GM23338 (cell line): ENCODE measurements around the gene TENM3. TPM values are rescaled to one million over a fixed set of nuclear protein-coding genes. Genes with fewer than 3 reads are reported as not detected.

Source experiments
- ATAC-seq: fragments of 200-7000 bp; cut with Tn5 transposase; 3 replicates; pipeline ENCODE4 v1.9.1; 2020
- DNase-seq: peaks from one replicate; pipeline ENCODE4 v3.0.0-alpha.2; 2015; ENCODE audit warnings: low spot score
- H2AFZ ChIP-seq: fragments of 200-600 bp; sonication (generic); 2 replicates; pipeline ENCODE4 v1.8.0; 2016; ENCODE audit warnings: antibody characterized with exemption, mild to moderate bottlenecking, moderate library complexity
- H3F3A ChIP-seq: fragments of 200-600 bp; sonication (generic); replicated peaks from 2 replicates; pipeline ENCODE4 v1.8.0; 2017; ENCODE audit warnings: antibody characterized with exemption, mixed run types, low read depth
- H3K27ac ChIP-seq: fragments of 200-600 bp; sonication (generic); 2 replicates; pipeline ENCODE4 v1.6.1; 2016; ENCODE audit warnings: low read depth
- H3K27me3 ChIP-seq: fragments of 200-600 bp; sonication (generic); 2 replicates; pipeline ENCODE4 v1.8.0; 2016; ENCODE audit warnings: mild to moderate bottlenecking, mixed run types, moderate library complexity; ENCODE audit not compliant: insufficient read depth
- H3K36me3 ChIP-seq: fragments of 200-600 bp; sonication (generic); 2 replicates; pipeline ENCODE4 v1.8.0; 2016; ENCODE audit warnings: mild to moderate bottlenecking; ENCODE audit not compliant: insufficient read depth
- H3K4me1 ChIP-seq: fragments of 200-600 bp; sonication (generic); 2 replicates; pipeline ENCODE4 v1.8.0; 2016; ENCODE audit warnings: mild to moderate bottlenecking, moderate library complexity; ENCODE audit not compliant: insufficient read depth
- H3K4me2 ChIP-seq: fragments of 200-600 bp; sonication (generic); 2 replicates; pipeline ENCODE4 v1.7.1; 2017; ENCODE audit warnings: mixed run types
- H3K4me3 ChIP-seq: fragments of 200-600 bp; sonication (generic); 2 replicates; pipeline ENCODE4 v1.6.1; 2016; ENCODE audit warnings: mixed run types
- H3K79me2 ChIP-seq: fragments of 200-600 bp; sonication (generic); replicated peaks from 2 replicates; pipeline ENCODE4 v1.8.0; 2017; ENCODE audit warnings: mild to moderate bottlenecking; ENCODE audit not compliant: insufficient read depth
- H3K9me2 ChIP-seq: fragments of 200-600 bp; sonication (generic); 2 replicates; pipeline ENCODE4 v1.8.0; 2017; ENCODE audit not compliant: insufficient read depth
- H4K20me1 ChIP-seq: fragments of 200-600 bp; sonication (generic); replicated peaks from 2 replicates; pipeline ENCODE4 v1.8.0; 2017; ENCODE audit warnings: mild to moderate bottlenecking; ENCODE audit not compliant: insufficient read depth
- H3K27ac Mint-ChIP-seq: 2 replicates; pipeline ENCODE4 v1.8.0; 2020; ENCODE audit warnings: inconsistent platforms, mild to moderate bottlenecking, moderate library complexity, mixed read lengths
- H3K27me3 Mint-ChIP-seq: 3 replicates; pipeline ENCODE4 v1.8.0; 2022; ENCODE audit warnings: low read depth, mild to moderate bottlenecking, moderate library complexity, mixed read lengths, inconsistent platforms; ENCODE audit not compliant: insufficient read depth, poor library complexity
- H3K36me3 Mint-ChIP-seq: 3 replicates; pipeline ENCODE4 v1.8.0; 2021; ENCODE audit warnings: low read depth, mild to moderate bottlenecking, inconsistent platforms, moderate library complexity, mixed read lengths
- H3K4me1 Mint-ChIP-seq: 3 replicates; pipeline ENCODE4 v1.8.0; 2020; ENCODE audit warnings: mild to moderate bottlenecking, inconsistent platforms, mixed read lengths
- H3K4me3 Mint-ChIP-seq: 3 replicates; pipeline ENCODE4 v1.8.0; 2021; ENCODE audit warnings: moderate library complexity, mild to moderate bottlenecking, inconsistent platforms, mixed read lengths
- H3K9me3 Mint-ChIP-seq: 3 replicates; pipeline ENCODE4 v1.8.0; 2020; ENCODE audit warnings: moderate library complexity, mild to moderate bottlenecking, inconsistent platforms, mixed read lengths
- CREB1 ChIP-seq: fragments of 250-450 bp; sonication (Bioruptor Pico); IDR thresholded peaks from 2 replicates; pipeline ENCODE4 v1.5.0; 2020; ENCODE audit warnings: low read depth, mild to moderate bottlenecking, moderate library complexity
- EZH2phosphoT487 ChIP-seq: fragments of 200-600 bp; sonication (generic); IDR thresholded peaks from one replicate; pipeline ENCODE4 v1.8.1; 2018; ENCODE audit warnings: antibody characterized with exemption; ENCODE audit not compliant: unreplicated experiment
- JUNB ChIP-seq: IDR thresholded peaks from one replicate; pipeline ENCODE4 v1.6.1; 2016; ENCODE audit warnings: antibody characterized with exemption; ENCODE audit not compliant: unreplicated experiment
- NANOG ChIP-seq: IDR thresholded peaks from 2 replicates; pipeline ENCODE4 v1.6.1; 2016; ENCODE audit warnings: antibody characterized with exemption, borderline replicate concordance
- POLR2AphosphoS5 ChIP-seq: IDR thresholded peaks from 2 replicates; pipeline ENCODE4 v1.6.1; 2016; ENCODE audit warnings: antibody characterized with exemption, low read depth
- STAT1 ChIP-seq: IDR thresholded peaks from one replicate; pipeline ENCODE4 v1.6.1; 2016; ENCODE audit warnings: antibody characterized with exemption; ENCODE audit not compliant: unreplicated experiment
- ZNF331 ChIP-seq: fragments of 250-450 bp; sonication (Bioruptor Pico); IDR thresholded peaks from 2 replicates; pipeline ENCODE4 v1.5.0; 2020; ENCODE audit warnings: low read depth, mild to moderate bottlenecking, moderate library complexity
- polyA plus RNA-seq: library from polyadenylated mRNA; unstranded; fragments of >200 nt; fragmentation: Nextera tagmentation; extraction: Ambion mirVana; gene quantifications from 2 replicates; pipeline ENCODE4 v1.2.1, GENCODE V29; 2016
- total RNA-seq: library from RNA; depleted of rRNA; stranded (reverse); fragments of >200 nt; shearing (Covaris generic); gene quantifications from 2 replicates; pipeline ENCODE4 v1.2.3, GENCODE V29; 2014
- TF ChIP-seq, protein P1 (sequence below), 2 experiments: fragments of 200-600 bp in 1 of 2; sonication (generic) in 1 of 2; conservative IDR thresholded peaks; 2 replicates each; pipeline versions ENCODE4 v1.5.1 to v1.6.1; 2016 to 2017; ENCODE audit warnings: antibody characterized with exemption in 2 of 2, low read depth in 2 of 2, mild to moderate bottlenecking in 2 of 2, moderate library complexity in 1 of 2
- TF ChIP-seq, protein P2 (sequence below): IDR thresholded peaks from one replicate; pipeline ENCODE4 v1.6.1; 2018; ENCODE audit warnings: antibody characterized with exemption; ENCODE audit not compliant: unreplicated experiment
- TF ChIP-seq, protein P3 (sequence below): fragments of 250-450 bp; sonication (Bioruptor Pico); IDR thresholded peaks from 2 replicates; pipeline ENCODE4 v1.5.0; 2020; ENCODE audit warnings: mild to moderate bottlenecking, moderate library complexity

TENM3 gene
- total and polyA plus RNA-seq, 2 experiments from 2014 or later, result 22.2 to 128 TPM

DNA sequence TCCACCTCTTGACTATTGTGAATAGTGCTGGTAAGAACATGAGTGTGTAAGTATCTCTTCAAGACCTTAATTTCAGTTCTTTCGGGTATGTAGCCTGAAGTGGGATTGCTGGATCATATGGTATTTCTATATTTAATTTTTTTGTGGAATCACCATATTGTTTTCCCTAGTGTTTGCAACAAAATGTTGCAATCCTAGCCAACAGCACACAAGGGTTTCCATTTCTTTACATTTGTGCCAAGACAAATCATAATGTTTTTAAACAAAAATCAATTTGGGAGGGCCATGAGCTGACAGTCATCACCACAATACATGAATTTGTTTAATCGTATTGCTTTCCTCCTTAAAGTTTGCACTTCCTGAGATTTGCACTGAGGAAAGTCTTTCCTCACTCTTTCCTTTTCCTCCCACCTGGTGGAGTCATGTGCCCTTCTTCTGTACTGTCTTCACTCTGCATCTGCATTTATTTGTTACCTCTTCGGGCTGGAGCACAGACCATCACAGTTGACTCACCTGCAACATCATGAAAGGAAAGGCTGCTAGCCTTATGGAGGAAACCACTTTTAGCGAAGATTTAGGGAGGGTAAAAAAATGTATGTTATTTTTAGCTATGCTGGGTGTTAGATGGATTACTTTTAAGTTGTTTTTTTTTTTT lies 404.6 kb downstream of the TENM3 start:
- Mint-ChIP-seq H3K27ac (no peak overlapping the region), H3K4me1 (no peaks in the 10 kb centered on the region; the same call in 2 of the 3 replicates), H3K36me3 (peaks cover 13% of the 10 kb centered on the region), H3K9me3 (peaks cover 4% of the 10 kb centered on the region), H3K4me3 (no peak overlapping the region), H3K27me3 (no peaks in the 10 kb centered on the region)
- peak; percentile 19 for DNase-seq
- Histone ChIP-seq H3K4me1 (no peaks in the 10 kb centered on the region), H3K27ac (no peak overlapping the region), H3K9me2 (no peaks in the 10 kb centered on the region), H3F3A (no peaks in the 10 kb centered on the region), H2AFZ (no peak overlapping the region), H3K27me3 (no peaks in the 10 kb centered on the region), H3K4me2 (no peak overlapping the region), H3K36me3 (no peaks in the 10 kb centered on the region), H4K20me1 (no peaks in the 10 kb centered on the region), H3K4me3 (no peak overlapping the region), H3K79me2 (no peaks in the 10 kb centered on the region)
- ATAC-seq, result peak; percentile 59
- no peak for TF ChIP-seq STAT1
- TF ChIP-seq, protein P1, sequence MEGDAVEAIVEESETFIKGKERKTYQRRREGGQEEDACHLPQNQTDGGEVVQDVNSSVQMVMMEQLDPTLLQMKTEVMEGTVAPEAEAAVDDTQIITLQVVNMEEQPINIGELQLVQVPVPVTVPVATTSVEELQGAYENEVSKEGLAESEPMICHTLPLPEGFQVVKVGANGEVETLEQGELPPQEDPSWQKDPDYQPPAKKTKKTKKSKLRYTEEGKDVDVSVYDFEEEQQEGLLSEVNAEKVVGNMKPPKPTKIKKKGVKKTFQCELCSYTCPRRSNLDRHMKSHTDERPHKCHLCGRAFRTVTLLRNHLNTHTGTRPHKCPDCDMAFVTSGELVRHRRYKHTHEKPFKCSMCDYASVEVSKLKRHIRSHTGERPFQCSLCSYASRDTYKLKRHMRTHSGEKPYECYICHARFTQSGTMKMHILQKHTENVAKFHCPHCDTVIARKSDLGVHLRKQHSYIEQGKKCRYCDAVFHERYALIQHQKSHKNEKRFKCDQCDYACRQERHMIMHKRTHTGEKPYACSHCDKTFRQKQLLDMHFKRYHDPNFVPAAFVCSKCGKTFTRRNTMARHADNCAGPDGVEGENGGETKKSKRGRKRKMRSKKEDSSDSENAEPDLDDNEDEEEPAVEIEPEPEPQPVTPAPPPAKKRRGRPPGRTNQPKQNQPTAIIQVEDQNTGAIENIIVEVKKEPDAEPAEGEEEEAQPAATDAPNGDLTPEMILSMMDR (conservative IDR thresholded peaks at IDR 0.05; ENCODE audit: low read depth in 2 of 2), result peak in 1 of 2 experiments; percentile 28; a peak in 2 of 4 replicates

DNA sequence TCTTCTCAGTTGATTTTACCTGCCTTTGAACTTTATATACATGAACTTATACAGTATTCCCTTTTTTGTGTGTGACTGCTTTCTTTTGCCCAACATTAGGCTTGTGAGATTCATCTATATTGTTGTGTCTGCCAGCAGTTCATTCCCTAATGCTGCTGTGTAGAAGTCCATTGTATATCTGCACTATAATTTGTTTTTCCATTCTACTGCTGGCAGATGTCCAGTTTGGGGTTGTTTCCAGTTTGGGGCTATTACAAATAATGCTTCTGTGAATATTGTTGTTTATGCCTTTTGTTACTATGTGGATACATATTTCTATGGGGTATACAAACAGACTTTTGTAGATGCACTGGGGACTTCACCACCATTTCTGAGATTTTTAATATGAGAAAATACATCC lies 405.6 kb downstream of the TENM3 start:
- no peak for ATAC-seq
- TF ChIP-seq ZNF331, result no peak
- no peak for TF ChIP-seq EZH2phosphoT487
- TF ChIP-seq JUNB, result no peak
- no peak for TF ChIP-seq CREB1 (CRISPR knock-in tag)
- TF ChIP-seq, protein P2, sequence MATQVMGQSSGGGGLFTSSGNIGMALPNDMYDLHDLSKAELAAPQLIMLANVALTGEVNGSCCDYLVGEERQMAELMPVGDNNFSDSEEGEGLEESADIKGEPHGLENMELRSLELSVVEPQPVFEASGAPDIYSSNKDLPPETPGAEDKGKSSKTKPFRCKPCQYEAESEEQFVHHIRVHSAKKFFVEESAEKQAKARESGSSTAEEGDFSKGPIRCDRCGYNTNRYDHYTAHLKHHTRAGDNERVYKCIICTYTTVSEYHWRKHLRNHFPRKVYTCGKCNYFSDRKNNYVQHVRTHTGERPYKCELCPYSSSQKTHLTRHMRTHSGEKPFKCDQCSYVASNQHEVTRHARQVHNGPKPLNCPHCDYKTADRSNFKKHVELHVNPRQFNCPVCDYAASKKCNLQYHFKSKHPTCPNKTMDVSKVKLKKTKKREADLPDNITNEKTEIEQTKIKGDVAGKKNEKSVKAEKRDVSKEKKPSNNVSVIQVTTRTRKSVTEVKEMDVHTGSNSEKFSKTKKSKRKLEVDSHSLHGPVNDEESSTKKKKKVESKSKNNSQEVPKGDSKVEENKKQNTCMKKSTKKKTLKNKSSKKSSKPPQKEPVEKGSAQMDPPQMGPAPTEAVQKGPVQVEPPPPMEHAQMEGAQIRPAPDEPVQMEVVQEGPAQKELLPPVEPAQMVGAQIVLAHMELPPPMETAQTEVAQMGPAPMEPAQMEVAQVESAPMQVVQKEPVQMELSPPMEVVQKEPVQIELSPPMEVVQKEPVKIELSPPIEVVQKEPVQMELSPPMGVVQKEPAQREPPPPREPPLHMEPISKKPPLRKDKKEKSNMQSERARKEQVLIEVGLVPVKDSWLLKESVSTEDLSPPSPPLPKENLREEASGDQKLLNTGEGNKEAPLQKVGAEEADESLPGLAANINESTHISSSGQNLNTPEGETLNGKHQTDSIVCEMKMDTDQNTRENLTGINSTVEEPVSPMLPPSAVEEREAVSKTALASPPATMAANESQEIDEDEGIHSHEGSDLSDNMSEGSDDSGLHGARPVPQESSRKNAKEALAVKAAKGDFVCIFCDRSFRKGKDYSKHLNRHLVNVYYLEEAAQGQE, result no peak
- no peak for TF ChIP-seq POLR2AphosphoS5
- TF ChIP-seq, protein P3, sequence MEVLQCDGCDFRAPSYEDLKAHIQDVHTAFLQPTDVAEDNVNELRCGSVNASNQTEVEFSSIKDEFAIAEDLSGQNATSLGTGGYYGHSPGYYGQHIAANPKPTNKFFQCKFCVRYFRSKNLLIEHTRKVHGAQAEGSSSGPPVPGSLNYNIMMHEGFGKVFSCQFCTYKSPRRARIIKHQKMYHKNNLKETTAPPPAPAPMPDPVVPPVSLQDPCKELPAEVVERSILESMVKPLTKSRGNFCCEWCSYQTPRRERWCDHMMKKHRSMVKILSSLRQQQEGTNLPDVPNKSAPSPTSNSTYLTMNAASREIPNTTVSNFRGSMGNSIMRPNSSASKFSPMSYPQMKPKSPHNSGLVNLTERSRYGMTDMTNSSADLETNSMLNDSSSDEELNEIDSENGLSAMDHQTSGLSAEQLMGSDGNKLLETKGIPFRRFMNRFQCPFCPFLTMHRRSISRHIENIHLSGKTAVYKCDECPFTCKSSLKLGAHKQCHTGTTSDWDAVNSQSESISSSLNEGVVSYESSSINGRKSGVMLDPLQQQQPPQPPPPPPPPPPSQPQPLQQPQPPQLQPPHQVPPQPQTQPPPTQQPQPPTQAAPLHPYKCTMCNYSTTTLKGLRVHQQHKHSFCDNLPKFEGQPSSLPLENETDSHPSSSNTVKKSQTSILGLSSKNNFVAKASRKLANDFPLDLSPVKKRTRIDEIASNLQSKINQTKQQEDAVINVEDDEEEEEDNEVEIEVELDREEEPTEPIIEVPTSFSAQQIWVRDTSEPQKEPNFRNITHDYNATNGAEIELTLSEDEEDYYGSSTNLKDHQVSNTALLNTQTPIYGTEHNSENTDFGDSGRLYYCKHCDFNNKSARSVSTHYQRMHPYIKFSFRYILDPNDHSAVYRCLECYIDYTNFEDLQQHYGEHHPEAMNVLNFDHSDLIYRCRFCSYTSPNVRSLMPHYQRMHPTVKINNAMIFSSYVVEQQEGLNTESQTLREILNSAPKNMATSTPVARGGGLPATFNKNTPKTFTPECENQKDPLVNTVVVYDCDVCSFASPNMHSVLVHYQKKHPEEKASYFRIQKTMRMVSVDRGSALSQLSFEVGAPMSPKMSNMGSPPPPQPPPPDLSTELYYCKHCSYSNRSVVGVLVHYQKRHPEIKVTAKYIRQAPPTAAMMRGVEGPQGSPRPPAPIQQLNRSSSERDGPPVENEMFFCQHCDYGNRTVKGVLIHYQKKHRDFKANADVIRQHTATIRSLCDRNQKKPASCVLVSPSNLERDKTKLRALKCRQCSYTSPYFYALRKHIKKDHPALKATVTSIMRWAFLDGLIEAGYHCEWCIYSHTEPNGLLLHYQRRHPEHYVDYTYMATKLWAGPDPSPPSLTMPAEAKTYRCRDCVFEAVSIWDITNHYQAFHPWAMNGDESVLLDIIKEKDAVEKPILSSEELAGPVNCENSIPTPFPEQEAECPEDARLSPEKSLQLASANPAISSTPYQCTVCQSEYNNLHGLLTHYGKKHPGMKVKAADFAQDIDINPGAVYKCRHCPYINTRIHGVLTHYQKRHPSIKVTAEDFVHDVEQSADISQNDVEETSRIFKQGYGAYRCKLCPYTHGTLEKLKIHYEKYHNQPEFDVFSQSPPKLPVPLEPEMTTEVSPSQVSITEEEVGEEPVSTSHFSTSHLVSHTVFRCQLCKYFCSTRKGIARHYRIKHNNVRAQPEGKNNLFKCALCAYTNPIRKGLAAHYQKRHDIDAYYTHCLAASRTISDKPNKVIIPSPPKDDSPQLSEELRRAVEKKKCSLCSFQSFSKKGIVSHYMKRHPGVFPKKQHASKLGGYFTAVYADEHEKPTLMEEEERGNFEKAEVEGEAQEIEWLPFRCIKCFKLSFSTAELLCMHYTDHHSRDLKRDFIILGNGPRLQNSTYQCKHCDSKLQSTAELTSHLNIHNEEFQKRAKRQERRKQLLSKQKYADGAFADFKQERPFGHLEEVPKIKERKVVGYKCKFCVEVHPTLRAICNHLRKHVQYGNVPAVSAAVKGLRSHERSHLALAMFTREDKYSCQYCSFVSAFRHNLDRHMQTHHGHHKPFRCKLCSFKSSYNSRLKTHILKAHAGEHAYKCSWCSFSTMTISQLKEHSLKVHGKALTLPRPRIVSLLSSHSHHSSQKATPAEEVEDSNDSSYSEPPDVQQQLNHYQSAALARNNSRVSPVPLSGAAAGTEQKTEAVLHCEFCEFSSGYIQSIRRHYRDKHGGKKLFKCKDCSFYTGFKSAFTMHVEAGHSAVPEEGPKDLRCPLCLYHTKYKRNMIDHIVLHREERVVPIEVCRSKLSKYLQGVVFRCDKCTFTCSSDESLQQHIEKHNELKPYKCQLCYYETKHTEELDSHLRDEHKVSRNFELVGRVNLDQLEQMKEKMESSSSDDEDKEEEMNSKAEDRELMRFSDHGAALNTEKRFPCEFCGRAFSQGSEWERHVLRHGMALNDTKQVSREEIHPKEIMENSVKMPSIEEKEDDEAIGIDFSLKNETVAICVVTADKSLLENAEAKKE, result no peak
- TF ChIP-seq NANOG, result no peak

More for the DNA sequence above, 405.6 kb downstream of the TENM3 start:
- Histone ChIP-seq H3K79me2 (no peaks in the 10 kb centered on the region), H3K9me2 (no peaks in the 10 kb centered on the region), H4K20me1 (no peaks in the 10 kb centered on the region), H3F3A (no peaks in the 10 kb centered on the region), H3K4me3 (no peak overlapping the region), H3K27me3 (no peaks in the 10 kb centered on the region), H3K36me3 (no peaks in the 10 kb centered on the region), H3K4me2 (no peak overlapping the region), H2AFZ (no peak overlapping the region), H3K27ac (no peak overlapping the region), H3K4me1 (no peaks in the 10 kb centered on the region)
- DNase-seq, result no peak
- Mint-ChIP-seq H3K4me1 (no peaks in the 10 kb centered on the region; the same call in 2 of the 3 replicates), H3K4me3 (no peak overlapping the region), H3K27me3 (no peaks in the 10 kb centered on the region), H3K36me3 (peaks cover 13% of the 10 kb centered on the region), H3K27ac (no peak overlapping the region), H3K9me3 (peaks cover 4% of the 10 kb centered on the region)
